ENCODE data around the gene PDE3B. TPM values are rescaled to one million over a fixed set of nuclear protein-coding genes. Genes with fewer than 3 reads are reported as not detected.

The PDE3B gene
- total and polyA plus RNA-seq, 2 of the 8 experiments (the other 6 are each of a cell fraction or from before 2014, with no cell fraction given): 2.7 to 10.9 TPM

GRCh38 chr11:14698771-14699170 is 55.2 kb downstream of the PDE3B start (continued):
- TF ChIP-seq BRCA1 (IDR thresholded peaks at IDR 0.05; ENCODE audit: low read depth, low read length): no peak
- TF ChIP-seq CHD2 (IDR thresholded peaks at IDR 0.05; ENCODE audit: low read length): no peak
- TF ChIP-seq RAD21 (IDR thresholded peaks at IDR 0.05 in 1 of 2, conservative IDR thresholded peaks at IDR 0.05 in 1 of 2; ENCODE audit: low read depth in 2 of 2, low read length in 2 of 2): no peak
- no peak for TF ChIP-seq POU5F1 (IDR thresholded peaks at IDR 0.05; ENCODE audit: low read depth, low read length)
- no peak for TF ChIP-seq ASH2L (IDR thresholded peaks at IDR 0.05; ENCODE audit: low read length)
- no peak for TF ChIP-seq SP1 (IDR thresholded peaks at IDR 0.05; ENCODE audit: low read depth, low read length)
- no peak for TF ChIP-seq NRF1 (IDR thresholded peaks at IDR 0.05; ENCODE audit: low read depth, low read length)
- TF ChIP-seq TAF7 (optimal IDR thresholded peaks at IDR 0.05; ENCODE audit: borderline replicate concordance, low read depth, low read length): no peak

Measured in H1 (cell line).